ENCODE results near the gene GAS6. TPM values are rescaled to one million over a fixed set of nuclear protein-coding genes. Genes with fewer than 3 reads are reported as not detected.
A peak's percentile ranks its signal among the peaks of the same experiment; 100 is the strongest.

The GAS6 gene
- total and polyA plus RNA-seq, 2 experiments from 2014 or later: 822 to 1,035 TPM

DNA sequence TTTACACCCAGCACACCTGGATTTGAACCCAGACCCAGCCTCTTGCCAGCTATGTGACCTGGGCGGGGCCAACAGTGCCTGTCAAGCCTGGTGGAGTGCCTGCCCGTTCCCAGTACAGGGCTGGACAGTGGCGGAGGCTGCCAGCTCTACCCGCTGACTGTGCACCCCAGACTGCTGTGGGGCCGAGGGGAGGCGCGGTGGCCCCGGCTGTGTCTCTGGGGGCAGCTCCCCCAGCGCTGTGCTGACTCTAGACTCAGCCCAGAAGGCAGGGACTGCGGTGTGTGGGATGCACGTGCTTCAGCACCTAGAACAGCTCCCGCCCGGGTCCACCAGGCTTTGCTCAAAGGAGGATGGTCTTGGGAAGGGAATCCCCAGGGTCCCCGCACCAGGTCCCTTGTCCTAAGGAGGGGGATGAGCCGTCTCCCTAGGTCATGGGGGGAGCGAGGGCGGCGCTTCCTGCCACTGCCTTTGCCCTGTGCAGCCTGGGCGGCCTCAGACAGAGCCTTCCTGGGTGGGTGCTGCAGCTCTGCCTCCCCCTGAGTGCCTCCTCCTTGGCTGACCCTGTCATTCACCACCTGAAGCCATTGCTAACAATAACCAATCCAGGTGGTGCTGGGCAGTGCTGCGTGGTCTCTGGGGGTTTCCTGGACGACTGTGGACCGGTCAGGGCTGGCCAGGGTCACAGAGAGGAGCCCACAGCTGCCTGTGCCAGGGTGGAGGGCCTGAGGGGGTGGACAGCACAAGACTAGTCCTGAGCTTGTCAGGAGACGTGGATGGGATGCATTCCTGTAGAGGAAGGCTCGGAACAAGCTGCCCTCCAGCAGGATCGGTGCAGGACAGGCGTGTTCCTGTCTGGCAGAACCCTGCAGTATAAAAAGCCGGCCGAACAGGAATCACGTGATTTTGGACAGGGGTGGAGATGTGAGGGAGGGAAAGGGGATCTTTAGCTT, 86.3 kb downstream of the GAS6 start:
- H3K4me2 ChIP-seq (ENCODE audit: unreplicated experiment): no peak overlapping the region
- WGBS, 2 experiments (ENCODE audit: low coverage in 1 of 2, low lambda C conversion rate in 2 of 2, missing lambda C conversion rate in 2 of 2): 35 to 43% methylated on average over 29 of the region's 29 CpGs
- H3K4me3 ChIP-seq: no peak overlapping the region
- no peaks in the 10 kb centered on the region for H3K79me2 ChIP-seq (ENCODE audit: insufficient read depth)
- H3K4me1 ChIP-seq (ENCODE audit: insufficient read depth): no peaks in the 10 kb centered on the region; the same call in 1 of the 2 replicates
- H3K9me3 ChIP-seq (ENCODE audit: low read depth): no peaks in the 10 kb centered on the region
- H4K20me1 ChIP-seq (ENCODE audit: insufficient read depth): no peaks in the 10 kb centered on the region
- in situ Hi-C loops (cut with MboI): no loop called here
- peak; percentile 52 for DNase-seq
- H3K36me3 ChIP-seq (ENCODE audit: low read depth): no peaks in the 10 kb centered on the region
- H3K27me3 ChIP-seq (replicated peaks; ENCODE audit: insufficient read depth): 0 out of 2 replicates have a peak, but pooled peaks cover 3% of the 10 kb centered on the region
- H2AFZ ChIP-seq: no peak overlapping the region
- no peak overlapping the region for H3K27ac ChIP-seq
- H3K9ac ChIP-seq: no peak overlapping the region
- TF ChIP-seq EZH2phosphoT487 (IDR thresholded peaks at IDR 0.05; ENCODE audit: insufficient read depth, low read depth): no peak
- no peak for TF ChIP-seq EZH2 (IDR thresholded peaks at IDR 0.05; ENCODE audit: insufficient read depth, poor library complexity, severe bottlenecking)
- H3K9me2 ChIP-seq (ENCODE audit: insufficient read depth): no peaks in the 10 kb centered on the region
- 0 out of 2 replicates have a peak, but pooled peaks cover 5% of the 10 kb centered on the region for H3F3A ChIP-seq (ENCODE audit: insufficient read depth)

DNA sequence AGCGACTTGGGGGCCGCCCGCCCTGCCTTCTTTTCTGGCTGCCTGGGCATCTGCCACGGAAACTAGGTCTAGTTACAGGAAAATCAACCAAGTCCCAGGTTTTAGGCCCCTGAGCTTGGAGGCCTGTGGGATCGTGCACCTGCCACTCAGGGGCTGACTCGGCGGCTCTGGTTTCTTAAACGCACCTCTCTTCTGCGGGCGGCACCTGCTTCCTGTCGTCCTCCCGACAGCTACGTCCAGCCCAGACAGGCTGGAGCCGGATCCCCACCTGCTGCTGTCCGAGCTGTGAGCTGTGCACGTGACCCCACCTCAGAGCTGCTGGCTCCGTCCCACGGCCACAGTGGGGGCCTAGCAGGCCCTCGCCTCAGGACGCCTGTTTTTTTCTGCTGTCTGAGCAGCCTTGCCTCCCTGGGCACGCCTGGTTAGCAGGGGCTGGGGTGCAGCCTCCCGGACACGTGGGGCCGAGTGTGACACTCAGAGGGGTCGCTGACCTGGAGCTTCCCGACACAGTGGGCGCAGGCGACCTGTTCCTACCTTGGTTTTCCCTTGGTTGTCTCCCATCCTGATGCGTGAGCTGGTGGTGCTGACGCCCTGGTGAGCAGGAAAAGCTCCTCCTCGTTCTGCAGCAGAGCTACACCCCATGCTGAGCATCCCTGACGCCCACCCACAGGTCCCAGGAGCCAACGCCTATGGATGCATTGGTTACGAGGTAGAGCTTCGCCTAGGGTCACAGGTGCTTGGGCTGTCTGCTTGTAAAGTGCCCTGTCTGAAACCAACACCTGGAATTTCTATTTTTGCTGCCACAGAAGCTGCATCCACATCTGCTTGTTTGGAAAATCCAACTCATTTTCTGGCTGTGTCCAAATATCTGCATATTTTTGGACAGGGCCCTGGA, 87.4 kb downstream of the GAS6 start:
- no peaks in the 10 kb centered on the region for H3K79me2 ChIP-seq (ENCODE audit: insufficient read depth)
- H3K9me2 ChIP-seq (ENCODE audit: insufficient read depth): no peaks in the 10 kb centered on the region
- H3K9ac ChIP-seq: no peak overlapping the region
- no peak overlapping the region for H2AFZ ChIP-seq
- 70 to 74% methylated on average over 35 of the region's 35 CpGs for WGBS, 2 experiments (ENCODE audit: low coverage in 1 of 2, low lambda C conversion rate in 2 of 2, missing lambda C conversion rate in 2 of 2)
- H3K27me3 ChIP-seq (replicated peaks; ENCODE audit: insufficient read depth): 0 out of 2 replicates have a peak, but pooled peaks cover 3% of the 10 kb centered on the region
- in situ Hi-C loops (cut with MboI): no loop called here
- H3K4me2 ChIP-seq (ENCODE audit: unreplicated experiment): no peak overlapping the region
- TF ChIP-seq EZH2 (IDR thresholded peaks at IDR 0.05; ENCODE audit: insufficient read depth, poor library complexity, severe bottlenecking) (no peak), EZH2phosphoT487 (IDR thresholded peaks at IDR 0.05; ENCODE audit: insufficient read depth, low read depth) (no peak)
- 0 out of 2 replicates have a peak, but pooled peaks cover 11% of the 10 kb centered on the region for H3F3A ChIP-seq (ENCODE audit: insufficient read depth)
- H3K4me3 ChIP-seq: no peak overlapping the region
- H4K20me1 ChIP-seq (ENCODE audit: insufficient read depth): no peaks in the 10 kb centered on the region
- H3K4me1 ChIP-seq (ENCODE audit: insufficient read depth): no peaks in the 10 kb centered on the region; the same call in 1 of the 2 replicates
- H3K9me3 ChIP-seq (ENCODE audit: low read depth): no peaks in the 10 kb centered on the region
- H3K36me3 ChIP-seq (ENCODE audit: low read depth): no peaks in the 10 kb centered on the region
- H3K27ac ChIP-seq: no peak overlapping the region
- DNase-seq: no peak

DNA sequence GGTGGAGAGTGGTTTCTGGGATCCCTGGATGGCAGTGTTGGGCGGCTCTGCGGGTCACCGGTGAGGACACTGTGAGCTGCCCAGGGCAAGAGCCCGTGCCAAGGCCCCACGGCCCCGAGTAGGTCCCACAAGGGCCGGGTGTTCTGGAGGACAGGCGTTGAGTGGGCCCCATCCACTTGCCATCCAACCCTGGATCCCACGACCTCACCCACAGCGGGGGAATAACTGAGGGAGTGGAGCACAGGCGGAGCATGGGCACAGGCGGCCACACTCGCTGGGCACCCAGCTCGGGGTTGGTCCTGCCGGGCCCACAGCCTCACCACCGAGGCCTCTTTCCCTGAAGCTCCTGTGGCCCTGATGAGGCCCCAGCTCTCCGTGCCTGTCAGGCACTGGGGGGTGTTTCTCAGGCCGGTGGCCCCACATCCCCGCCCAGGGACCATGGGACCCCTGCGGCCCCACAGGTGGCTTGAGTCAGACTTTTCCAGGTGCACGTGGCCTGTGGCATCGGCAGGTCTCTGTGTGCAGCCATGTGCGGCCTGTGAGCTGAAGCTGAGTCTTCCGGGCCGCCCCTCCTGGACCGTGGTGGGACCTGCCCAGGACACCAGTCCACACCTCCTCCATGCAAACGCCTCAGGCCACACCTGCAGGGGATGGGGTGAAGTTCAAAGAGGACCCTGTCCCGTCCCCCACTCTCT, 88.3 kb downstream of the GAS6 start:
- Histone ChIP-seq H3K9ac (no peak overlapping the region), H3K9me2 (ENCODE audit: insufficient read depth) (no peaks in the 10 kb centered on the region), H3K4me3 (no peak overlapping the region), H3K36me3 (ENCODE audit: low read depth) (no peaks in the 10 kb centered on the region), H3K9me3 (ENCODE audit: low read depth) (no peaks in the 10 kb centered on the region), H3K79me2 (ENCODE audit: insufficient read depth) (no peaks in the 10 kb centered on the region), H3K27ac (no peak overlapping the region), H3K4me2 (ENCODE audit: unreplicated experiment) (no peak overlapping the region), H3F3A (ENCODE audit: insufficient read depth) (0 out of 2 replicates have a peak, but pooled peaks cover 11% of the 10 kb centered on the region), H3K27me3 (replicated peaks; ENCODE audit: insufficient read depth) (0 out of 2 replicates have a peak, but pooled peaks cover 3% of the 10 kb centered on the region), H3K4me1 (ENCODE audit: insufficient read depth) (no peaks in the 10 kb centered on the region; the same call in 1 of the 2 replicates), H2AFZ (no peak overlapping the region), H4K20me1 (ENCODE audit: insufficient read depth) (no peaks in the 10 kb centered on the region)
- no peak for DNase-seq
- WGBS, 2 experiments (ENCODE audit: low coverage in 1 of 2, low lambda C conversion rate in 2 of 2, missing lambda C conversion rate in 2 of 2): 81 to 85% methylated on average over 22 to 28 of the region's 28 CpGs
- no peak for TF ChIP-seq EZH2 (IDR thresholded peaks at IDR 0.05; ENCODE audit: insufficient read depth, poor library complexity, severe bottlenecking)
- TF ChIP-seq EZH2phosphoT487 (IDR thresholded peaks at IDR 0.05; ENCODE audit: insufficient read depth, low read depth): no peak
- in situ Hi-C loops (cut with MboI): no loop called here

Measured in GM23248 (cell line).